CD4-positive, alpha-beta T cell treated with Interleukin-4 for 4 hours (primary cell): ENCODE measurements around the gene MAP2K5.
"Not testable (repeated sequence)": the region's sequence is repeated elsewhere in the genome, so short reads cannot be mapped to it uniquely, and the experiment has no call there.

Experiments used
- DNase-seq: peaks from one replicate; pipeline ENCODE4 v3.0.0-alpha.2; 2020

The MAP2K5 gene

GRCh38 chr15:67605871-67606270 is 63.4 kb downstream of the MAP2K5 start:
- DNase-seq, result no peak

GRCh38 chr15:67606742-67607141 is 64.2 kb downstream of the MAP2K5 start:
- no peak for DNase-seq

- no peak for DNase-seq
Measured at GRCh38 chr15:67607329-67607728, 64.8 kb downstream of the MAP2K5 start.

GRCh38 chr15:67607959-67608637 is 65.6 kb downstream of the MAP2K5 start:
- DNase-seq, result no peak

GRCh38 chr15:67608638-67608959 is 66.1 kb downstream of the MAP2K5 start:
- no peak for DNase-seq

- DNase-seq, result no peak
Measured at GRCh38 chr15:67611370-67612369, 69.2 kb downstream of the MAP2K5 start.

- no peak for DNase-seq
Measured at GRCh38 chr15:67613211-67613610, 70.7 kb downstream of the MAP2K5 start.

GRCh38 chr15:67613708-67614107 is 71.2 kb downstream of the MAP2K5 start:
- no peak for DNase-seq

- DNase-seq, result not testable (repeated sequence)
Measured at GRCh38 chr15:67615131-67615534, 72.6 kb downstream of the MAP2K5 start.

GRCh38 chr15:67618297-67618696 is 75.8 kb downstream of the MAP2K5 start:
- DNase-seq, result no peak

- DNase-seq, result no peak
Measured at GRCh38 chr15:67622110-67622509, 79.6 kb downstream of the MAP2K5 start.

- DNase-seq, result no peak
Measured at GRCh38 chr15:67632261-67632660, 89.8 kb downstream of the MAP2K5 start.

GRCh38 chr15:67635950-67636349 is 93.4 kb downstream of the MAP2K5 start:
- DNase-seq, result not testable (repeated sequence)

- no peak for DNase-seq
Measured at GRCh38 chr15:67639591-67639990, 97.1 kb downstream of the MAP2K5 start.

- DNase-seq, result no peak
Measured at GRCh38 chr15:67641453-67641852, 99.0 kb downstream of the MAP2K5 start.

- DNase-seq, result no peak
Measured at GRCh38 chr15:67646847-67647246, 104.3 kb downstream of the MAP2K5 start.

- no peak for DNase-seq
Measured at GRCh38 chr15:67652586-67652985, 110.1 kb downstream of the MAP2K5 start.

- DNase-seq, result no peak
Measured at GRCh38 chr15:67660446-67660845, 117.9 kb downstream of the MAP2K5 start.

GRCh38 chr15:67660874-67661606 is 118.5 kb downstream of the MAP2K5 start:
- no peak for DNase-seq

- no peak for DNase-seq
Measured at GRCh38 chr15:67670647-67671305, 128.3 kb downstream of the MAP2K5 start.

GRCh38 chr15:67672834-67673233 is 130.3 kb downstream of the MAP2K5 start:
- DNase-seq, result not testable (repeated sequence)

- DNase-seq, result no peak
Measured at GRCh38 chr15:67674983-67675382, 132.5 kb downstream of the MAP2K5 start.

- DNase-seq, result no peak
Measured at GRCh38 chr15:67678089-67678488, 135.6 kb downstream of the MAP2K5 start.
